GM21576 (cell line): ENCODE results near the gene EMILIN2.

ENCODE experiments used
- ATAC-seq: cut with Tn5 transposase; IDR thresholded peaks from one replicate; pipeline ENCODE4 v1.9.1; 2021; ENCODE audit warnings: mild to moderate bottlenecking, moderate library complexity; ENCODE audit not compliant: unreplicated experiment

Gene EMILIN2

DNA sequence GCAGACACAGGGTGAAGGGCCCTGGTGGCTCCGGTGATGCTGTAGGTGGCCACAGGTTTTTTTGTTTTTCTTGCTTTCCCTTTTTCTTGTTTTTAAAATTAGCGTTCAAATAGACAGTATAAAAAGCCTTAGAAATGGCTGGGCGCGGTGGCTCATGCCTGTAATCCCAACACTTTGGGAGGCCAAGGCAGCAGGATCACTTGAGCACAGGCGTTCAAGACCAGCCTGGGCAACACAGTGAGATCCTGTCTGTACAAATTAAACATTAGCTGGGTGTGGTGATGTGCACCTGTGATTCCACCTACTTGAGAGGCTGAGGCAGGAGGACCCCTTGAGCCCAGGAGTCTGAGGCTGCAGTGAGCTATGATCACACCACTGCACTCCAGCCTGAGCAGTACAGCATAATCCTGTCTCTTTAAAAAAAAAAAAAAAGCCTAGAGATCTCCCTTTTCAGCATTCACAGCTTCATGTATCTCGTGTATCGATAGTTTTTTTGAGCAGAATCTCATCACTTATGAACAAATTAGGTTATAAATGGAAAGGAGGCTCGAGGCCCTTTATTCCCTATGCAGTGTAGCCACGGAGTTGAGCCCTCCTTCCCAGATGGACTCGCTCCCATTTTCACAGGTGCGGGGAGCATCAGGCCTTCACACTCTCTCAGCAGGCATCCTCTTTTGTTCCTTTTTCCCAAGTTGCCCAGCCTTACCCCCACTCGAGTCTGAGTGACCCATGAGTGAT is 50.8 kb downstream of the EMILIN2 start:
- no peak for ATAC-seq

DNA sequence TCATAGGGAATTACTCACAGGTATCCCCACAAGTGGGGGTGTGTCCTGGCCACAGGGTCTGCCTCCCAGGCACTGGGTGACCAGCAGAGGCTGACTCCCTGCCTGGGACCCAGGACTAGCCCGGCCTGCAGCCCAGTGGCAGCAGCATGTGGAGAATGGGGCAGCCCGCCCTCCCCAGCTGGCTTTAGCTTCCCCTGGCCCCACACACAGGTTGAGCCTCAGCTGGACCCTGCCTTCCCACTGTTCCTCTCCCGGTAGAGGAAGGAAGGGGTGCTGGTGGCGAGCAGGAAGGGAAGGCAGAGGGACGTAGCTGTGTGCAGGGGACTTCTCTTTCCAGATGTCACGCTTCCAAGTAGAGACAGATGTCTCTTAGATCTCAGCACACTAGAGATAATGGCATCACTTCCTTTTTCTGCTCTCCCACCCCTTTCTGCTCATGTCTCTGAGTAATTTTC is 51.4 kb downstream of the EMILIN2 start:
- no peak for ATAC-seq

DNA sequence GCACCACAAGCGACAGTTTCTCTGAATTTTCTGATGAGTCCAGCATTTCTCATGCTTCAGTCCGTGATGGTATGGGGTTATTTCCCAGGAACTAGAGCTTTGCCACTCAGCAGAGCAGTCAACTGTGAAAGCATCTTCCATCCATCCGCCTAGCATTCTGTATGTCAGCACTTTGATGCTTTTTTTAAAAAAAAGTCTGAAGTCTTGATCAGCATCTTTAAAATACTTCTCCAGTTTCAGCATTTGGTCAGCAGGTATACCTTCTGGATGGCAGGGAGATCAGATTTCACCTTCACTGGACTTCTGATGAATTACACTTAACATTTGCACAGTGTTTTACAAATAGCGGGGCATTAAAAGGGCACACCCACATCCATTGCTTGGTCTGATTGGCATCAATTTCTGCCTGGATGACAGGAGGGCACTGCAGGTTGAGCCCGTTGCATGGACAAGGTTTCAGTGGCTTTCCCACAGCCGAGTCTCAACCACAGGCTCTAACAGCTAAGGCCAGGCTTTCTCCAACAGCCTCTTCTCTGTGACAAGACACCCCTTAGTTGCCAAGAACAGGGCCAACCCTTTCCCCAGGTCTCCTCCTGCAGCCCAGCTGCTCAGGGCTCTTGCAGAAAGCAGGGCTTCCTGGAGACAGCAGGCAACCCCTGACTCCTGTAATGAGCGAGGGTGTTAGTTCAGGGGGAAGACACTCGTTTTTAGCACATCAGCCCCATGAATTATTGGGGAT is 54.0 kb downstream of the EMILIN2 start:
- ATAC-seq: no peak

DNA sequence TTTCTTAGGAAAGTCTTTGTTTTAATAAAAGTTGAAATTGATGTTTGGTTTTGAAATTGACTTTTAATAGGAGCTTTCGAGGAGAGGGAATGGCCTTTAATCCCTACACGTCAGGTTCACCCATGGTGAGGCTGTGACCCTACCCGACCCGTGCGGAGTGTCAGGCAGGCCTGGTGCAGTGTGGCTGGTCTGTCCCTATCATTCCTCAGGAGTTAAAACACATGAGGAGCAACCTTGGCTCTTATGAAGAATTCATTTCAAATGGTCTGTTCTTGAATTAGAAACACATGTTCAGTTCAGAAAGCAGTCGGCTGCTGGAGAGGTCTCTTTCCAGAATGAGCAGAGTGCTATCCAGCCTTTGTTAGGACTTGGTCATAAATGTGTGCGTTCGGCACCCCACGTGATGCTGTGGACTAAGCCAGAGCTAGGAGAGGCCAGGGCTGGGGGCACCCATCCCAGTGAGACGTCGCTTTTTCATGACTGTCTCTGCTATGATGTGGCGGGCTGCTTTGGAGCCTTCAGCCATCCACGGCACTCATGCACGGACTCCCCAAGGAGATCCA is 54.7 kb downstream of the EMILIN2 start:
- ATAC-seq: no peak

DNA sequence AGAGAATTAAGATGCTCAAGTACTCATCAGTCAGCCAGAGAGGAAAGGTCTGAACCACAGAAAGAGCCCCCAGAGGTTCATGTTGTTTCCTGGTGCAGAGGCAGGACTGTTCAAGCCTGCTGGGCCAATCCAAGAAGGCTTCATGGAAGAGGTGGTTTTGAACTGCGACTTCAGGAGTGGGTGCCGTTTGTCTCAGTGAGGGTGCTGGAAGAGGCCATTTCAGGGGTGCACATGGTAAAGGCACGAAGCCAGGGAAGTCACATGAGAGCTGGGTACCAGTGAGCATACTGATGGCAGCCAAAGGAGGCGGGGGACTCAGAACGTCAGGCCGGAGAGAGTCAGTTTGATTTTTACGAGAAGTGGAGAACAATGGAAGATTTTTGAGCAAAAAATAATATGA is 55.5 kb downstream of the EMILIN2 start:
- ATAC-seq: no peak

DNA sequence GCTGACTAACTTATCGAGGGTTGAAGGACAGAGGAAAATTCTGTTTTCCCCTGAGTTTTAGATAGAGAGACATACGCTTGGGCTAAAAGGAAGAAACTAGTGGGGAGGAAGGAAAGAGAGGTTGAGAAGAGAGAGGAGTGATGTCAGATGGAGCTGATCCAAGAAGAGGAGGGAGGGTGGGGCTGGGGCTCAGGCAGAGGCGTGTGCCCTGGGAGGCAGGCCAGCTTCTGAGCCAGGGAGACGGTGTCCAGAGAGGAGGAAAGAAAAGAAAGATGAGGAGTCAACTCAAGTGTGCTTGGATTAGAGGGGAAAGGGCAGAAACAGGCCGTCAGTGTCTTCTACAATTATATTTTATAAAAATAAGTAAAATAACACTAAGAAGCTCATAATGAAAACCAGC is 56.2 kb downstream of the EMILIN2 start:
- no peak for ATAC-seq

DNA sequence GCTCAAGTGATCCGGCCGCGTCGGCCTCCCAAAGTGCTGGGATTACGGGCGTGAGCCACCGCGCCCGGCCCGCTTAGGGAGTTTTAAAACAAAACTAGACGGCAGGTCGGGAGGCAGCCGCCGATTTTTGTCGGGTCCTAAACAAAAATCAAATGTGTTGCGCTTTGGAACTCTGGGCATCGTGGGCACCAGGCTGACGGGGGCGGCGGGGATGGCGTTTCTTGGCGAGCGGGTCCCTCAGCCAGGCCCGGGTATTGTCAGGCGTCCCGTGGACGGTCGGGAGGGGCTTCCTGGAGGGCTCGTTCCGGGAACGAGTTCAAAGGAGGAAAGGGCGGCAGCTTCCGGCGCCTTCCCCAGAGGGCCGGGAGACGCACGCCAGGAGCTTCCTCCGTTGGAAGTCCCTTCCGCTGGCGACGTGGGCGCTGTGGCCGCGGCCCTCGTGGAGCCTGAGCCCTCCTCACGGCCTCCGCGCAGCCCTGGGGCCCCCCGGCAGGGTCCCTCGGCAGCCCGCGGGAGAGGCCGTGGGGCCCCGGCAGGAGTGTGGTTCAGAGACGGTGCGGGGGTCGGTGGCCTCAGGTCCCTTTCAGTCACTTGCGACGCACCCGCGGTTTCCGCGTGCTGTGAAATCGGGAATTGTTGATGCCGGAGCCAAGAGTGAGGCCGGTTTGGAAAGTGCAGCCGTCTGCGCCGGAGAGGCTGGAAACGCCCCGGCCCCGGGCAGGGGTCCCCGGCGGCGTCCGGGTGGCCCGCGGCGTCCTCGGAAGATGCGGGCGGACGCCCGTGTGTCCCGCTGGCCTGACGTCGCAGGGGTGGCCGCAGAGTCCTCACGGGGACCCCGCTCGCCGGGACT is 59.3 kb downstream of the EMILIN2 start:
- peak; percentile 27 for ATAC-seq

DNA sequence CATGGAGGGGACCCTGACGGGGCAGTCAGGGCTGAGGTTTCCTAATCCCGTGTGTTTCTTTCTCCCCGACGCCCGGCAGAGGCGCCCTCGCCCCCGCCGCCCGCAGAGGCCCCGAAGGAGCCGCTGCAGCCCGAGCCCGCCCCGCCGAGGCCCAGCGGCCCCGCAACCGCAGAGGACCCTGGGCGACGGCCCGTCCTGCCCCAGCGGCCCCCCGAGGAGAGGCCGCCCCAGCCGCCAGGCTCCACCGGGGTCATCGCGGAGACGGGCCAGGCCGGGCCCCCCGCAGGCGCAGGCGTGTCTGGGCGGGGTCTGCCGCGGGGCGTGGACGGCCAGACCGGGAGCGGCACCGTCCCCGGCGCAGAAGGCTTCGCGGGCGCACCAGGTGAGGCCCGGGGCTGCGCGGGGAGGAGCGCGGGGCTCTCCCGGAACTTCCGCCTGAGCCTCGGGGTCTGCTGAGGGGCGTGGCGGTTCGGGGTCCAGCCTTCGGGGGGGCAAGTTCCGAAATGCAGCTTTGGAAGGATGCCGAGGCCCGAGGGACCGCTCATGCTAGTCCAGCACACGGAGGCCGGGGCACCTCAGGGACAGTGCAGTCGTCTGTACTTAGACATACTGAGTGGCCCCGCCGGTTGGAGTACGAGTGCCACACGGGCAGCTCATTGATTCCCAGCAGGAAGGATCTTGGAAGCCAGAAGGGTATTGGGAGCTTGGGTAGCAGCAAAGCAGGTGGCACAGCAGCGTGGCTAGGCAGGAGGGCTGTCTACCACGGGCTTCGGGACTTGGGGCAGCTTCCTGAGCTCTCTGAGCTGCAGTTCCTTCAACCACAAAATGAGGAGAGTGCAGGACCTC is 60.1 kb downstream of the EMILIN2 start:
- ATAC-seq: peak; percentile 60

DNA sequence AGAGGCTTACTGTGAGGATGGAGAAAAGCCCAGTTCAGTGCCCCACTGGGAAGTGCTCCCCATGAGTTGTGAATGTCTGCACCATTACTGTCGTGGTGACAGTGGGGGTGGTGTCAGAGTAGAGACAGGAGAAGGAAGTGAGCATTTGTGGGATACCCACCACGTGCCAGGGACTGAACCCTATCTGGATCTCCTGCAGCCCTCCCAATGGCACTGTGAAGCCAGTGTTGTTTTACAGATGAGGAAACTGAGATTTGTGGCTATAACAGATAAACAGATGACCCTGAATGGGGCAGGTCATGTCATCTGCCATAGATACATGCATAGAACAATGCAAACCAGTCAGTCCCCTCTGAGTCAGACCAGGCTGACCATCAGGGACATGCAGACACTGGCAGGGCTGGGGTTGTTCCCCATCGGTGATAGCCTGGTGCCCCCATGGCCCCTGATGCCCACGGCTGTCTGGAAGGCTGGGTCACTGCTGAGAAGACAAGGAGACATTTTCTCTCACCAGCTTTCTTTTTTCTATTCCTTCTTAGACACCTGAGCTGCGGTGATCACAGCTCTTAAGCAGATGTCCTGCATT is 60.8 kb downstream of the EMILIN2 start:
- peak; percentile 6 for ATAC-seq

DNA sequence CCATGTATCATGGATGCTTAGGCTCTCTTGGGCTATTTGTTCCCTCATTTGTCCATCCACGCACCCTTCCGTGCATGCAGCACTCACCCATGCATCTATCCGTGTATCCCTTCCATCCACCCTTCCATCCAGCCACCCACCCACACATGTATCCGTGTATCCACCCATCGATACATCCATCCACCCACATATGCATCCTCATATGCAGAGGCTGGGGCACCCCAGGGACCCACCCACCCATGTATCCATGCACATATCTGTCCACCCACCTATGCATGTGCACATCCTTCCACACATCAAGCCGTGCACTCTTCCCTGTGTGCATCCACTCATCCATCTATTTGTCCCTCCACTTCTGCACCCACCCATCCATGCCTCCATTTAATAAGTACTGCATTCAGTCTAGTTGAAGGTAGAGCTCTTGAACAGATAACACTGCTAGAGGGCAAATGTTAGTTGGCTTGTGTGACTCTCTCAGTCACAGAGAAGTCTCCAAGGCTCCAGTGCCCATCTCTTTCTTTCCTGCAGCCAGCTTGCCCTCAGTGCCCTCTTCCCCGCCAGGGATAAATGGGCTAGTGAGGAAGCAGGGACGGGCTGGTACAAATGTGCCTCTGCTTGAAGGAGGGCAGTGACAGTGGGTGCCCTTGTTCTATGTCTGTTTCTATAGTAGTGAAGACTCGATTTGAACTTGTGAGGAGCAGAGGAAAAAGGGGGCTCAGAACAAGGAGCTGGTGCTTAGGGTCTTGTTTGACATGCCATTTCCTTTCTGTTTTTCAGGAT is 61.5 kb downstream of the EMILIN2 start:
- ATAC-seq: no peak

DNA sequence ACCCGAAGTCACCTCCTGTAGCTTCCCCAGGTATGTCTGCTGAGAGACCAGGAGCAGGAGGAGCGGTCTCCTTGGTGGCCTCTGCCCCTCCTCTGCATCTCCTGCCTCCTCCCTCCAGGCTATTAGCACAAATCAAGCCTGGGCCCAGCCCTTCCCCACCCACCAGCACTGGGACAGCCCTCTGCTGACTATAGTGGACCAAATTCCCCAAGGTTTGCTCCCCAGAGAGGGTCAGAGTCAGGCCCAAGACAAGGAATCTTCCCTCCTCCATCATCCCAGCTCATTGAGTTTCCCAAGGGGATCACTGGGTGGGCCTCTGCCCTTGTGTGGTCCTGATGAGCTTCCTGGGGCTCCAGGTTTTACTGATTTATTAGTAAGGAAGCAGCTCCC is 62.1 kb downstream of the EMILIN2 start:
- ATAC-seq: no peak

DNA sequence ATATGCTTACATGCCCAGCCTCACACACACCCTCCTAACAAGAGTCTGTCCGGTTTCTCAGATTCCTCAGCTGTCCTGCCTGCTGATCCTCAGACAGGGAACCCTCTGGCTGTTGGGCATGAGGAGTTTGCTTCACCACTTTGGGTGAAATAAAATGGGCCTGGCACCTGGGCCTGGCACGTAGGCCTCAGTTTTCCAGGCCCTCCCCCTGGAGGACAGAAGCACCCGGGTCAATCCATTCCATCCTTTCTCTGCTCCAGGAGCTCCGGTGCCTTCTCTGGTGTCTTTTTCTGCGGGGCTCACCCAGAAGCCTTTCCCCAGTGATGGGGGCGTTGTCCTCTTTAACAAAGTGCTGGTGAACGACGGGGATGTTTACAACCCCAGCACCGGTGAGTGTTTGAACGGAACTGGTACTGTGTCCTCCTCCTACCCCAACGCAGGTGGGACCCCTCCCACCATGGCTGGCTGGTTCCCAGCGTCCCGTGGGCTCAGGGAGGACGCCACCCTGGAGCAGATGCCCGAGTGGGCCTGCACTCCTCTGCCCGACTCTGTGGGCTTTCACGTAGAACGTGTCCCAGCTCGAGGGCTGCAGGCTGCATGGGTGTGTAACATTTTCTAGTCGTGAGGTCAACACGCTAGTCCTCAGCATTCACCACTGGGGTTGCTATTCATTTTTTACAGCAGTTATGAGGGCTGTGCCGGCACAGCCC is 62.8 kb downstream of the EMILIN2 start:
- ATAC-seq: no peak

DNA sequence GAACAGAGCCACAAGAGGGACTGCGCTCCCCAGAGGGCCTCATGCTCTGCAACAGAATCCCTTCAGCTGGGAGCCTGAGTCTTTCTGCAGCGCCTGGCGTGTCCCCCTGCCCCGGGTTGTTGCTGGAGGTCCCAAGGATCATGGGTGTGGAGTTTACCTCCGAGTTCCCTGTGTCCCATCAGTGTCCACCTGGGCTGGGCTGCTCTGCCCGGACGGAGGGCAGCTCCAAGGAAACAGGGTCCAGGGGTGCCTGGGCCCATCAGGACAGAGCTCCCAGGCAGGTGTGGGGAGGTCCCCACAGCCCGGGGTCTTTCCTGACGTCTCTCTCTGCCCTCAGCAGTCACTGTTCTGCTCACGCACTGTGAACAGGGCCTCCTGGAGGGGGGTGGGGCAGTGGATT is 63.5 kb downstream of the EMILIN2 start:
- no peak for ATAC-seq

DNA sequence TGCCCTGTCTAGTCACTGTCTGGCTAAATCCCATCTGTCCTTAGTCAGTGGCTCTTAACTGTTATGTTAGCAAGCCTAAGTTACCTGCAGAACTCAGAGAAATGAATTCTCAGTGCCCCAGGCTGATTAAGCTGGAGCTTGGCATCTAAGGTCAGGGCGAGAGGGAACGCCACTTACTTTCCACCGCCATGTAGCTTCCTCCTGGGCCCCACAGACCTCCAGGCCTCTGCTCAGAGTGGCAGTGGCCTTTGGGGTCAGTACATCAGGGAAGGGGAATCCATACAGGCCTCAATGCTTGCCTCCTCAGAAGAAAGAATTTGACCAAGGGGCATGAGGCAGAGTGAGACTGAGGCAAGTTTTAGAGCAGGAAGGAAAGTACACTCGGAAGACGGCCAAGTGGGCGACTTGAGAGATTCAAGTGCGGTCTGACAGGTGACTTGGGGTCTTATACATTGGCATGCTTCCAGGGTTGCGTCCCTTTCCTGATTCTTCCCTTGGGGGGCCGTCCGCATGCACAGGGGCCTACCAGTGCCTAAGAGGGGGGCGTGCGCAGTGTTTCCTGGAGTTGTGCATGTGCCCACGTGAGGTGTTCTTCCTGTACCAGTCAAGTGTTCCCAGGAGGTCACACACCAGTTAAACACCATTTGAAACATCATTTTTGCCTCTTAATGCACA is 64.1 kb downstream of the EMILIN2 start:
- ATAC-seq: no peak

DNA sequence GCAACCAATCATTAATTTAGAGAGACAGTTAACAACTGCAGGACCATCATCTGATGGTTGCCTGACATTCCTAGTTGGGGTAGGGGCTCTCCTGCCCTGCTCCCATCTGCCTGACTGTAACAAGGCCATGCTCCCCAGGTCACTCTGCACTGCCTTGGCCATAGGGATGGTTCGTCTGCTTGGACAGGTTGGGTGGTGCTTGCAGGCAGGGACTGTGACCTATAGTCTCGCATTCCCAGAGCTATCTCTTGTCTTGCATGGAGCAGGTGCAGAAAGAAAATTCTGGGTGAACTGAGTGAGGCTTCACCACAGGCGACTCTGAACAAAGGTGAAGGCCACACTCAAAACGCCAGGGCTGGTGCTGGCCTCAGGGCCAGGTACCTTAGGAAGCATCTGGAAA is 64.7 kb downstream of the EMILIN2 start:
- ATAC-seq: no peak

DNA sequence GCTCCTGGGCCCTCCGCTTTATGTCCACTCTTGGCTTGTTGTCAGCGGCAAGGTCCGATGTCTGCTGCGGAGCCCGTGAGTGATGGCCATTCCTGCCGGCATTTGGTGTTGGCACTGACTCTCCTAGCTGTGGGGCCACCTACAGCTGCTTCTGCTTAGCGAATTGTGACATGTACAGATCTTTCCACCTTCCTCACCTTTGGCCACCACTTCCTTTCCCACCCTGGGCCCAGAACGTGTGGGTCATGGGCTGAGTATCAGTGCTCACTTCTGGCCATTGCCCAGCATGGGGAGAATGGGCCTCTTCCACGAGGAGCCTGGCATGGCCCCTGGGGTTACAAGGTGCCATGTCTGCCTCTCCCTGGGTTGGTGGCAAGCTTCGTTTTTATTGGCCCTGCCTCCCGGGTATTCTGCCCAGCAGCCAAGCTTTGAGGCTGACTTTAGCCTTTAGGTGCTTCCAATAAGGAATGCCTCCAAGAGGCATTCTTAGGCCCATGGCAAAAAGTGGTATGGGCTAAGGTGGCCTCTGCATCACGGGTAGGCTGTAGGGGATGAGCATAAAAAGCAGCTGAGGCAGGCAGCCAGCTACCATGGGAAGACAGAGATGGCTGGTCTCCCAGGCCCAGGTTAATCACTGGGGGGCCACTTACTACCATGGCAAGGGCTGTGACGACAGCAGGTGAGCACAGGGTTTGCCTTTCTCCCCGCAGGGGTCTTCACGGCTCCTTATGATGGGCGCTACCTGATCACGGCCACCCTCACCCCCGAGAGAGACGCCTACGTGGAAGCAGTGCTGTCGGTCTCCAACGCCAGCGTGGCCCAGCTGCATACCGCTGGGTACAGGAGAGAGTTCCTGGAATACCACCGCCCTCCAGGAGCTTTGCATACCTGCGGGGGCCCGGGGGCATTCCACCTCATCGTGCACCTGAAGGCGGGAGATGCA is 65.8 kb downstream of the EMILIN2 start:
- ATAC-seq: no peak
